ENCODE results near the gene REC8.
"Not testable (repeated sequence)": the region's sequence is repeated elsewhere in the genome, so short reads cannot be mapped to it uniquely, and the experiment has no call there.

Gene REC8

GRCh38 chr14:24203249-24203886 is 31.5 kb downstream of the REC8 start:
- not testable (repeated sequence) for DNase-seq (ENCODE audit: low read depth)

- DNase-seq (ENCODE audit: low read depth), result no peak
Observed at GRCh38 chr14:24204163-24205146, 32.6 kb downstream of the REC8 start.

GRCh38 chr14:24206260-24207103 is 34.6 kb downstream of the REC8 start:
- no peak for DNase-seq (ENCODE audit: low read depth)

- no peak for DNase-seq (ENCODE audit: low read depth)
Observed at GRCh38 chr14:24207104-24207551, 35.2 kb downstream of the REC8 start.

GRCh38 chr14:24207625-24208024 is 35.7 kb downstream of the REC8 start:
- DNase-seq (ENCODE audit: low read depth), result no peak

- DNase-seq (ENCODE audit: low read depth), result no peak
Observed at GRCh38 chr14:24211311-24211710, 39.4 kb downstream of the REC8 start.

GRCh38 chr14:24212924-24213865 is 41.3 kb downstream of the REC8 start, which contains the start of gene CHMP4A:
TSS of gene CHMP4A (minus strand) at chr14:24213488. CDS start at chr14:24213439, 49 bp downstream.
- DNase-seq (ENCODE audit: low read depth), result peak; percentile 97

GRCh38 chr14:24213866-24214662 is 42.2 kb downstream of the REC8 start:
- DNase-seq (ENCODE audit: low read depth), result no peak

GRCh38 chr14:24215495-24216344 is 43.8 kb downstream of the REC8 start, which contains the start of gene MDP1:
TSS of gene MDP1 (minus strand) at chr14:24216066. CDS start at chr14:24215955, 111 bp downstream.
- peak; percentile 77 for DNase-seq (ENCODE audit: low read depth)

- no peak for DNase-seq (ENCODE audit: low read depth)
Observed at GRCh38 chr14:24216345-24216699, 44.4 kb downstream of the REC8 start.

GRCh38 chr14:24216876-24217275 is 45.0 kb downstream of the REC8 start:
- not testable (repeated sequence) for DNase-seq (ENCODE audit: low read depth)

- DNase-seq (ENCODE audit: low read depth), result no peak
Observed at GRCh38 chr14:24219080-24219479, 47.2 kb downstream of the REC8 start.

GRCh38 chr14:24219521-24219920 is 47.6 kb downstream of the REC8 start:
- DNase-seq (ENCODE audit: low read depth), result no peak

- not testable (repeated sequence) for DNase-seq (ENCODE audit: low read depth)
Observed at GRCh38 chr14:24222987-24223386, 51.1 kb downstream of the REC8 start.

- no peak for DNase-seq (ENCODE audit: low read depth)
Observed at GRCh38 chr14:24224618-24225071, 52.8 kb downstream of the REC8 start.

GRCh38 chr14:24226473-24226872 is 54.6 kb downstream of the REC8 start:
- DNase-seq (ENCODE audit: low read depth), result no peak

- no peak for DNase-seq (ENCODE audit: low read depth)
Observed at GRCh38 chr14:24228902-24229301, 57.0 kb downstream of the REC8 start.
